ENCODE results near the gene NKTR.

DNA sequence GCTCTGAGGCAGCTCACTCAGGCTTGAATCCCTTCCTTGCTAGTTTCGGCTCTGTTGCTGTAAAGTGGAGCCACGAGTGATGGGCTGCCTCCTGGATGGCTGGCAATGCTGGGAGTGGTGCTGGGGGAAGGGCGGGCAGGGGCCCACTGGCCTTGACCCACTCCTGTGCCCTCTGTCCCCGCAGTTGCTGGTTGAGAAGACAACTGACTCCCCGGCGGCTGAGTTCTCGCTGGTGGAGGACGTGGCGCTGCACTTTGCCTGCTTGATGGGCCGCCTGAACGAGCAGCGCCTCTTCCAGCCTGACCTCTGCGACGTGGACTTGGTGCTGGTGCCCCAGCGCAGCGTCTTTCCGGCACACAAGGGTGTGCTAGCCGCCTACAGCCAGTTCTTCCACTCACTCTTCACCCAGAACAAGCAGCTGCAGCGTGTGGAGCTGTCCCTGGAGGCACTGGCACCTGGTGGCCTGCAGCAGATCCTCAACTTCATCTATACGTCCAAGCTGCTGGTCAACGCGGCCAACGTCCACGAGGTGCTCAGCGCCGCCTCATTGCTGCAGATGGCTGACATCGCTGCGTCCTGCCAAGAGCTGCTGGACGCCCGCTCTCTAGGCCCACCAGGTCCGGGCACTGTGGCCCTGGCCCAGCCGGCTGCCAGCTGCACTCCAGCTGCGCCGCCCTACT is 57.7 kb downstream of the NKTR start:
- no peak for TF ChIP-seq CTCF (IDR thresholded peaks at IDR 0.05)
- no peak for TF ChIP-seq POLR2A (IDR thresholded peaks at IDR 0.05)

Data from esophagus squamous epithelium (tissue), 4 donors.